Activated CD4-positive, CD25-positive, alpha-beta regulatory T cell treated with anti-CD3 and anti-CD28 coated beads, Interleukin-2, amount 50 U/mL, for 72 hours (primary cell): ENCODE measurements around the gene KCNB1.

Source experiments
- DNase-seq: peaks from one replicate; pipeline ENCODE4 v3.0.0; 2021

KCNB1 gene

GRCh38 chr20:49385465-49385864 is 97.0 kb downstream of the KCNB1 start:
- no peak for DNase-seq

GRCh38 chr20:49384437-49385434 is 97.7 kb downstream of the KCNB1 start:
- peak; percentile 69 for DNase-seq

- DNase-seq = no peak
Observed at GRCh38 chr20:49381558-49382493, 100.6 kb downstream of the KCNB1 start.

GRCh38 chr20:49380337-49380780 is 102.1 kb downstream of the KCNB1 start:
- no peak for DNase-seq

- no peak for DNase-seq
Observed at GRCh38 chr20:49379338-49379737, 103.1 kb downstream of the KCNB1 start.

GRCh38 chr20:49377326-49377725 is 105.1 kb downstream of the KCNB1 start:
- no peak for DNase-seq

GRCh38 chr20:49375170-49375569 is 107.3 kb downstream of the KCNB1 start:
- no peak for DNase-seq

GRCh38 chr20:49372095-49372734 is 110.3 kb downstream of the KCNB1 start:
- no peak for DNase-seq

GRCh38 chr20:49368596-49368995 is 113.9 kb downstream of the KCNB1 start:
- no peak for DNase-seq

- DNase-seq = no peak
Observed at GRCh38 chr20:49367113-49367512, 115.4 kb downstream of the KCNB1 start.

GRCh38 chr20:49366687-49367086 is 115.8 kb downstream of the KCNB1 start:
- no peak for DNase-seq

- no peak for DNase-seq
Observed at GRCh38 chr20:49361862-49362660, 120.4 kb downstream of the KCNB1 start.

GRCh38 chr20:49360242-49360968 is 122.1 kb downstream of the KCNB1 start:
- no peak for DNase-seq

- no peak for DNase-seq
Observed at GRCh38 chr20:49356676-49357075, 125.8 kb downstream of the KCNB1 start.

GRCh38 chr20:49354673-49355072 is 127.8 kb downstream of the KCNB1 start:
- no peak for DNase-seq

- no peak for DNase-seq
Observed at GRCh38 chr20:49353348-49353747, 129.1 kb downstream of the KCNB1 start.

- DNase-seq = no peak
Observed at GRCh38 chr20:49352751-49353150, 129.7 kb downstream of the KCNB1 start.

GRCh38 chr20:49351775-49352174 is 130.7 kb downstream of the KCNB1 start:
- DNase-seq = no peak

- DNase-seq = no peak
Observed at GRCh38 chr20:49349694-49350252, 132.7 kb downstream of the KCNB1 start.

GRCh38 chr20:49349078-49349477 is 133.4 kb downstream of the KCNB1 start:
- DNase-seq = no peak

- DNase-seq = no peak
Observed at GRCh38 chr20:49348563-49348962, 133.9 kb downstream of the KCNB1 start.
